Muscle of arm (tissue), 12 donors: ENCODE data around the gene MED26. TPM values are rescaled to one million over a fixed set of nuclear protein-coding genes. Genes with fewer than 3 reads are reported as not detected.
"Not testable (repeated sequence)": the region's sequence is repeated elsewhere in the genome, so short reads cannot be mapped to it uniquely, and the experiment has no call there.

Experiments
- DNase-seq: peaks from one replicate; pipeline ENCODE4 v3.0.0-alpha.2; 2013
- polyA plus RNA-seq, 12 donors: library from polyadenylated mRNA; unstranded; fragments of 120-200 nt; gene quantifications; one replicate each; pipeline ENCODE4 v1.2.1, GENCODE V29; 2013; ENCODE audit not compliant: insufficient read length in 12 of 12

The MED26 gene
- polyA plus RNA-seq, 12 donors: 4.6 to 7.7 (median 6.1) TPM; not detected in 1

- no peak for DNase-seq
These were observed 51.1 kb downstream of the MED26 start for GRCh38 chr19:16576690-16577530.

DNA sequence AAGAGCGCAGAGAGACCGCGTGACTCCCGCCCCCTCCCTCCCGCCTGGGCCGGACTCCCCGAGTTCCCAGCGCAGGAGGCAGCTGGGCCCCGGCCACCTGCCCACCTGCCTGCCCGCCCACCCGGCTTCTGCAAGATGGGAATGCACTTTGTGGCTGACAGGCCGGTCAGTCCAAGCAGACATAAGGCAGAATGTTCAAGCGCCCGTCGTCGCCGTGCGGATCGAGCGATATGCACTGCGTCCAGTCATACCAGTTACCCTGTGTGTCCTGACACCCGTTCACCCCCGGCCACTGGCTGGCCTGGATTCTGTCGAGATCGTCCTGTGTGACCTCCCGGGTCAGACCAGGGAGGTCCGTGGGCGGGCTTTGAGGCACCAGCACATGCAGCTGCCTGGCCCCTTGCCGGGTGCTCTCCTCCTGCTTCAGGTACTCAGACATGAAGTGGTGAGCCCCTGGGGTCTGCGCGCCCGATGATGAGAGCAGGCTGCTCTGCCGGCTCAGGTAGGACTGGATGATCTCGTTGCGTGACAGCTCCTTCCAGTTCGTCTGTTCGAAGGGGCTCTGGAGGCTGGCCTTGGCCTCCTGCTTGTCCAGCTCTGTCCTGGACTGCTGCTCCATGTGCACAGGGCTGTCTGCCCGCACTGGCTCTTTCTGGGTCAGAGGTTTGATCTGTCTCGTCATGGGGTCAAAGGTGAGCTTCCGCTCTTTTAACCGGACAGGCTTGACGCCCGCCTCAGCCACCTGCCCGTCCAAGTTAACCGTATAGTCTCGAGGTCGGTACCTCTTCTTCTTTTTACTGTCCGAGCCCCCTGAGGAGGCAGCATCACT lies 51.9 kb downstream of the MED26 start:
- no peak for DNase-seq

DNA sequence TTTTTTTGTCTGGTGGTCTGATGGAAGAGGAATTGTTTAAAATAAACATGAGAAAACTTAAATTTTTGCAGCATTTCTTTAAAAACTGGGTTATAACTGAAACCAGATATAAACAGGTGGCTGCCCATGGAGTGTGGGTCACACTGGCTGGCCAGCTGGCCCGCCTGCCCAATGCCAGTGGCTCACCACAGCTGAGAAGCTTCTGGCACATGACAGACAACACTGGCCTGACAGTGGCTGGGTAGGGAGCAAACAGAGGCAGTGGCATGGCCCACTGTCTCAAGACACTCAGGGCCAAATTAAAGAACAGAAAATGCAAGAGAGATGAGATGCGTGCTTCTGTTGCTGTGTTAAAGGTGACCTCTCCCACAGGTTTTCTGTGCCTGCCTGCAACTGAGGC lies 52.7 kb downstream of the MED26 start:
- no peak for DNase-seq

DNA sequence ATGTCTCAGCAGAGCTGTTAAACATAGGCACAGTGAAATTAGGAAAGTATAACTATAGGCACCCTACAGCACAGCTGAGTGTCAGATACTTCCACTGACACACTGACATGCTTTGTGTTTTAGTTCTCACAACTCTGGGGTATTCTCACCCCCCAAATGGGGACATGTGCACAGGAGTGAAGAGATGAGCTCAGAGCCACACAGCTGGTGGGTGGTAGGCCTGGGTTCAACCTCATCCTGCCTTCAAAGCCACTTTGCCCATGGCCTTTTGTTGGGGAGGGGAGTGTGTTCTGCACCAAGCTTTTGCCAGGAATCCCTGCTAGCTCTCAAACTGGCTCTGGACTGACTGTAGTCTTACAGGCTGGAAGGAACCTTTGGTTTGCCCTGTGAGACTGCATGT lies 54.1 kb downstream of the MED26 start:
- no peak for DNase-seq

GRCh38 chr19:16573296-16573695 lies 54.7 kb downstream of the MED26 start:
- no peak for DNase-seq

- DNase-seq: peak; percentile 94
These were observed 55.4 kb downstream of the MED26 start, which contains the start of gene SLC35E1 for GRCh38 chr19:16572332-16573211. Gene SLC35E1 (minus strand): TSS chr19:16572415. CDS start chr19:16572364, 51 bp downstream.

DNA sequence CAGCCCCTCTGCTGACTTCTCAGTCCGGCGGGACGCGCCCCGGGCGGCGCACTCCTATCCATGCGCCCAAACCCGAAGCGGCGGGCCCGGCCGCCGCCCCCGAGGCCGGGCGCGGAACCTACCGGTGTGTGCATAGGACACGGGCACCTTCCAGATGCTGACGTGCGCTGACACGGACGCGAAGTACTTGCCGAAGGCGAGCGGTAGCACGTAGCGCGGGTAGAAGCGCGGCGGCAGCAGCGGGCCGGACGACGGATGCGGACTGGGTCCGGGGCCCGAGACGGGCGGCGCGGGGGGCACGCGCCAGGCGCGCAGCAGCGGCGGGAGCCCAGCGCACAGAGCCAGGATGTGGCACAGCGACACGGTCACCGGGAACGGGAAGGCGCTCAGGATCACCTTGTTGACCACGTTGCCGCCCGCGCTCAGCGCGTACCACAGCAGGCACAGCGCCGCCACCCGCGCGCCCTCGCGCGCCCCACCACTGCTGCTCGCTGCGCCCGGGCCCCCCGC lies 56.1 kb downstream of the MED26 start:
- DNase-seq: no peak

DNA sequence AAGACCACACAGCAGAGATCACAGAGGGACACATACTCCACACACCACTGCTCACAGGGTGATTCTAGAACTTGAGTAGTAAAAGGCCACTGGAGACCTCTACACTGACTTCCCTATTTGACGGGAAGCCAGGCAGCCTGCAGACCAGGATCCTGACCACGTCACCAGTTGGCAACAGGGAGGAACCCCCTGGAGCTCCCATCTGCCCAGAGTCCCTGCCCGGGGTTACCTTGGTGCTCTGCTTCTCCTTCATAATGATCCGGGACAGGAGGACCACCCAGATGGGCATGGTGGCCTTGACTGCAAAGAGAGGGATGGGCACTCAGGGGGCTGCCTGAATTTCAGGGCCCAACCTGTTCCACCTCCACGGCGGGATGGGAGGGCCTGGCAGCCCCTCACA lies 56.7 kb downstream of the MED26 start:
- no peak for DNase-seq

- no peak for DNase-seq
These were observed 58.2 kb downstream of the MED26 start for GRCh38 chr19:16569609-16570320.

- DNase-seq: no peak
These were observed 61.3 kb downstream of the MED26 start for GRCh38 chr19:16566702-16567101.

- no peak for DNase-seq
These were observed 61.8 kb downstream of the MED26 start for GRCh38 chr19:16566161-16566560.

DNA sequence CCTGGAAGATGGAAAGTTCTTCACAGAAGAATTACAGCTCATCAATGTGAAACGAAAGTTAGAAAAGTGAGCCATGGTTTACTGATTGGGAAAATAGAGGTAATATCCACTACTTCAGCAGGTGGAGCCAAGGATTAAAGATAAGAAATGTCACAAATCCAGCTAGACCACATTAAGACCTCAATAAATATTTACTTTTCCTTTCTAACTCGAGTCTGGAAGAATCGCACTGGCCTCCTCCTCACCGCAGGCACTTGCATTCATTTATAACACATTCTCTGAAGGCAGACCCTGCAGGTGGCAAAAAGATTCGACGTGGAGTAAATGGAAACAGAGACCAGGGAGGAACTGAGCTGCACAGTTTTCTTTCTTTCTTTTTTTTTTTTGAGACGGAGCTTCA lies 63.2 kb downstream of the MED26 start:
- DNase-seq: no peak

DNA sequence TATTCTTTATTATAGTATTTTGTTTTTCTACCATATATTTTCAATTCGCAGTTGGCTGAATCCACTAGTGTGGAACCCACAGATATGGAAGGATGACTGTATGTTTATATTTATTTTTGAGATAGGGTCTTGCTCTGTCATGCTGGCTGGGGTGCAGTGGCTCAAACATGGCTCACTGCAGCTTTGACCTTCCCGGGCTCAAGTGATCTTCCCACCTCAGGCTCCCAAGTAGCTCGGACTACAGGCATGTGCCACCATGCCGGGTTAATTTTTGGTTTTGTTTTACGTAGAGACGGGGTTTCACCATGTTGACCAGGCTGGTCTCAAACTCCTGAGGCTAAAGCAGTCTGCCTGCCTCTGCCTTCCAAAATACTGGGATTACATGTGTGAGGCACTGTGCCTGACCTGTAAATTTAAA lies 65.4 kb downstream of the MED26 start:
- DNase-seq: no peak

DNA sequence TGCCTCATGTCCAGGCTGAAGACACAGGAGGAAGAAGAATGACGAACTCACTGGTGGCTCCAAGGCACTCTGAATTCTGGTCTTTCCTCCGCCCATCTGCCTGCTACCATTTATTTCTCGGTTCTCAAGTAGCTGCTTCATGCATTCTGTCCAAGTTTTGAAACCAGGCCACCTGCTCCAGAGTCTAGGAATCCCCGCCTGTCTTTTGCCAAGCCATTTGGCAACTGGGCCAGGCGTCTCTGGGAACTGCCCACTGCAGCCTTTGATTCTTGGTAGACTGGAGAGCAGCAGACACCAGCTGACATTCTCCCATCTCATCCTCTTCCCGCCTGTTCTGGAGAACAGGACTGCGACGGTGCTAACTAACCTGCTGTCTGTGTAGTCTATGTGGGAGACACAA lies 66.6 kb downstream of the MED26 start:
- no peak for DNase-seq

DNA sequence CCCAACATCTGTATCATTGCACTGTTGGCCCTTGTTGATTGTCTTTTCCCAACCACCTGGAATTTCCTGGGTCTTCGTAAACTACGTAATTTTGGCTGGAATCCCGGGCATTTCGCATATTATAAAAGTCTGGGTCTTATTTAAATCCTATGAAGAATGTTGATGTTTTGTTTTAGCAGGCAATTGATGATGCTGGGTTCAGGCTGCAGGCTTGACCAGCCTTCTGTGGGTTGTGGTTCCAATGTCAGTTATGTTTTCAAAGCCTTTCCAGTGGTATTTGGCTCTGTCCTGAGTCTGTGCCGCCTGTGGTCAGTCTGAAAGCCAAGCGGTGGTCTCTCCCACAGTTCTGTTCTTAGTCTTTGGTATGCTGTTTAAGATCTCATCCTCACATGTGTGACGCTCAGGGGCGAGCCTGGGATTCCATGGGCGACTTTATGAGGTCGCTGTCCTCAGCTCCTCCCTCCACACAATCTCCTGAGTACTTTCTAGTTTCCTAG lies 68.2 kb downstream of the MED26 start:
- DNase-seq: no peak

DNA sequence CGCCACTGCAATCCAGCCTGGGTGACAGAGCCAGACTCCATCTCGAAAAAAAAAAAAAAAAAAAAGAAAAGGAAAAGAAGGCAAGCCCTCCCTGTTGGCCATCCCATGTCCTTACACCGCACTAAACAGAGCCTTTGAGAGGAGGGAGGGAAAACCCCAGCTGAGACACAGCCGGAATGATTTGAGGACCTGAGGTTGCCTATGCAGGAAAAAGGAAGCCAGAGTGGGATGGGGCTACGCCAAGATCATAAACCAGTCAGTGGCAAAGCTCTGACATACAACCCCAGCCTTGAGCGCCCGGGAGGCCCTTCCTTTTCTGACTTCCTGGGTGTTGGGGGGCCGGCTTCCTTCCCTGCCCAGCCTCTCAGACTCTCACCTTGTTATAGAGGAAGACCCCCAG lies 73.2 kb downstream of the MED26 start:
- DNase-seq: no peak

DNA sequence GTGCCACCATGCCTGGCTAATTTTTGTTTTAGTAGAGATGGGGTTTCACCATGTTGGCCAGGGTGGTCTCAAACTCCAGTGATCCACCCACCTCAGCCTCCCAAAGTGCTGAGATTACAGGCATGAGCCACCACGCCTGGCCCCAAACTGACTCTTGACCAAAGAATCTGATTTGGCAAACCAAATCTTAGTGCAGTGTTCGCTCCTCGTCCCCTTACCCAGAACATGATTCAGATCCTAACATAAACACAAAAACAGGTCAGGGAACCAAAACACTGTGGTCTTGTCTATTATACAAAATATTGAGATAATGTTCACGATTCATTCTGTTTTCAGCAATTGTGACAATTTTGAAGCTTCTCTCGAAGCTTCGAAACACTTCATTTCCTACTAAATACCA lies 76.1 kb downstream of the MED26 start:
- not testable (repeated sequence) for DNase-seq

DNA sequence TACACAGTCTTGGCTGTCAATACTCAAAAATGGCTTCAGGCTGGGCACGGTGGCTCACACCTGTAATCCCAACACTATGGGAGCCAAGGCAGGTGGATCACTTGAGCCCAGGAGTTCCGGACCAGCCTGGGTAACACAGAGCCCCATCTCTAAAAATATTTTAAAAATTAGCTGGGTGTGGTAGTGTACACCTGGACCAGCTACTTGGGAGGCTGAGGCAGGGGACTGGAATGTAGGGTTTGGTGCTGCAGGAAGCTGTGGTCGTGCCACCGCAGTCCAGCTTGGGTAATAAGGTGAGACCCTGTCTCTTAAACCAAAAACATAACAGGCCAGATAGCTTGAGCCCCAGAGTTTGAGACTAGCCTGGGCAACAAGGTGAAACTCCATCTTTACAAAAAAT lies 79.0 kb downstream of the MED26 start:
- no peak for DNase-seq

- DNase-seq: no peak
These were observed 83.4 kb downstream of the MED26 start for GRCh38 chr19:16544473-16545231.

DNA sequence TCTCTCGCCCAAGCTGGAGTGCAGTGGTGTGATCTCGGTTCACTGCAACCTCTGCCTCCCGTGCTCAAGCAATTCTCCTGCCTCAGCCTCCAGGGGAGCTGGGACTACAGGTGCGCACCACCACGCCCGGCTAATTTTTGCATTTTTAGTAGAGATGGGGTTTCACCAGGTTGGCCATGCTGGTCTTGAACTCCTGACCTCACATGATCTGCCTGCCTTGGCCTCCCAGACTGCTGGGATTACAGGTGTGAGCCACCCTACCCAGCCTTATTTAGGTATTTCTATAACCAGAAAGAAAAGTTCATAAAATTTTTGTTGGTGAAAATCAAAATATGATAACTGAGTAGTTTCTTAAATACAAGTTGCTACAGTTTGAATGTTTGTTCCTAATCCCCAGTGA lies 84.3 kb downstream of the MED26 start:
- DNase-seq: not testable (repeated sequence)
